Kidney epithelial cell (primary cell): Measurements from ENCODE around the gene PPIL4. TPM values are rescaled to one million over a fixed set of nuclear protein-coding genes. Genes with fewer than 3 reads are reported as not detected.

Experiments
- DNase-seq: peaks from one replicate; pipeline ENCODE4 v3.0.0-alpha.2; 2010; ENCODE audit warnings: low read depth
- H3K27me3 ChIP-seq: 2 replicates; pipeline ENCODE4 v1.6.0; 2011; ENCODE audit warnings: low read length; ENCODE audit not compliant: control insufficient read depth, insufficient read depth
- H3K36me3 ChIP-seq: 2 replicates; pipeline ENCODE4 v1.5.1; 2011; ENCODE audit warnings: low read length; ENCODE audit not compliant: control insufficient read depth, insufficient read depth
- H3K4me3 ChIP-seq: 2 replicates; pipeline ENCODE4 v1.5.1; 2011; ENCODE audit warnings: low read depth, mild to moderate bottlenecking, control low read depth, low read length
- CTCF ChIP-seq: IDR thresholded peaks from 2 replicates; pipeline ENCODE4 v1.5.1; 2011; ENCODE audit warnings: mild to moderate bottlenecking, moderate library complexity, low read length, control low read depth, inconsistent platforms; ENCODE audit not compliant: insufficient read depth, poor library complexity, severe bottlenecking
- total RNA-seq: library from RNA; depleted of rRNA; stranded (reverse); fragments of >200 nt; gene quantifications from 2 replicates; pipeline ENCODE4 v1.2.3, GENCODE V29; 2015

The PPIL4 gene
- total RNA-seq, 1 donor from 2014 or later, result 34.6 TPM

GRCh38 chr6:149544646-149545257 is 1.1 kb downstream of the PPIL4 start:
- no peak for TF ChIP-seq CTCF
- no peaks in the 10 kb centered on the region for H3K27me3 ChIP-seq
- H3K4me3 ChIP-seq, result peak overlapping the region; percentile 93
- no peaks in the 10 kb centered on the region for H3K36me3 ChIP-seq
- no peak for DNase-seq

DNA sequence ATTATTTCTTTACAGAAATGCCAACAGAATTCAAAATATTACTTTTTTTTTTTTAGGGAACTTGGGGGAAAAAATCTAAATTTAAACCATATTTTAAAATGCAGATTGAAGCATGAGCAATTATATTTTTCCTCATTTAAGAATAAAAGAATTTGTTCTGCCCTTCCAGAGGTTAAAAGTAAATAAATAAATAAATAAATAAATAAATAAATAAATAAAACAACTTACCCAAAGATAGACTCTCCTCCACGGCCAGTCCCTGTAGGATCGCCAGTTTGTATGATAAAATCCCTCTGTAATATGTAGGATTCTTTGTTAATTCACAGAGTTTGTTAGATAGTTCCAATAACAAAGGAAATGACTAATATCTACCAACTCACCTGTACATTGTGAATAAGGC is 4.7 kb downstream of the PPIL4 start:
- TF ChIP-seq CTCF, result no peak
- H3K36me3 ChIP-seq, result no peaks in the 10 kb centered on the region
- H3K27me3 ChIP-seq, result no peaks in the 10 kb centered on the region
- DNase-seq, result no peak
- H3K4me3 ChIP-seq, result no peak overlapping the region

DNA sequence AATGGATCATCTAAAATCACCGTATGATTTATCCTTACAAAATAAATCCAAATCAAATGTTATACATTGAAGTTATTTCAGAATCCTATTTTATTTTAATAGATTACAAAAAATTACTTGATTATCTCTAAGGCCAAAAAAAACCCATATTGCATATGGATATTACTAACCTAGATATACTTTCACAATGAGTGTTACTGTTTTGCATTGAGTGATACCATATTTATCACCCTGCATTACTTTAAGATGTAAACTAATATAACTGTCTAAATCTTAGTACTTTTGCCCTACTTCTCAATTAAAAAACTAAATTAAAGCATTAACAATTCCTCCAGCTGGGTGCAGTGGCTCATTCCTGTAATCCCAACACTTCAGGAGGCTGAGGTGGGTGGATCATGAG is 11.1 kb downstream of the PPIL4 start:
- H3K4me3 ChIP-seq, result no peak overlapping the region
- no peaks in the 10 kb centered on the region for H3K36me3 ChIP-seq
- no peak for TF ChIP-seq CTCF
- DNase-seq, result no peak
- no peaks in the 10 kb centered on the region for H3K27me3 ChIP-seq

DNA sequence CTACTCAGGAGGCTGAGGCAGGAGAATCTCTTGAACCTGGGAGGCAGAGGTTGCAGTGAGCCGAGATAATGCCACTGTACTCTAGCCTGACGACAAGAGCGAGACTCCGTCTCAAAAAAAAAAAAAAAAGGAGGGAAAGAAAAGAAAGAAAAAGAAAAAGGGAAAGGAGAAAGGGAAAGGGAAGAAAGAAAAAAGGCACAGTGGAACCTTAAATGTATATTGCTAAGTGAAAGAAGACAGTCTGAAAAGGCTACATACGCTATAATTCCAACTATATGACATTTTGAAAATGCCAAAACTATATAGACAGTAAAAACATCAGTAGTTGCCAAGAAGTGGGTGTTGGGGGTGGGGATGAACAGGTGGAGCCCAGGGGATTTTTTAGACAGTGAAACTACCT is 16.2 kb downstream of the PPIL4 start:
- no peak overlapping the region for H3K4me3 ChIP-seq
- DNase-seq, result no peak

GRCh38 chr6:149515494-149515893 is 30.3 kb downstream of the PPIL4 start:
- no peak for TF ChIP-seq CTCF
- H3K4me3 ChIP-seq, result no peak overlapping the region
- no peaks in the 10 kb centered on the region for H3K27me3 ChIP-seq
- DNase-seq, result no peak
- no peaks in the 10 kb centered on the region for H3K36me3 ChIP-seq

More for the DNA sequence above, 16.2 kb downstream of the PPIL4 start:
- no peak for TF ChIP-seq CTCF
- Histone ChIP-seq H3K36me3 (no peaks in the 10 kb centered on the region), H3K27me3 (no peaks in the 10 kb centered on the region)

DNA sequence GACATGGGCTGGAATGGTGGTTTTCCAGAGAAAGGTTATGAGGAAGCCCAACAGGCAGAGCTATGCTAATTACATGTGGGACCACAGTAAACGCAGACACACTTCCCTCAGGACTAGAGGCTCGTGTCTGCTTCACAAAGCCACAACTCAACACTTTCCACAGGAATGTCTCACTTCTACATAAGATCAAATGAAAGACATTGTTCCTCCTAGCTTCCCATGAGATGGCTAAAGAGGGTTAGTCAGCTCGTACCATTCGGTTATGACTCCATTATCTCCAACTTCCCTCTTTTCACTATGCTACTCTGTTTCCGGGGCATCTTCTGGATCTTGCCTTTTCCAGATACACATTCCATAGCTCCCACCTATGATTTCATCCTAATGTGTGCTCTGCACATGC is 31.9 kb downstream of the PPIL4 start:
- no peak overlapping the region for H3K4me3 ChIP-seq
- no peak for TF ChIP-seq CTCF
- no peak for DNase-seq
- no peaks in the 10 kb centered on the region for H3K27me3 ChIP-seq
- no peaks in the 10 kb centered on the region for H3K36me3 ChIP-seq
